ENCODE measurements around the gene RANBP17.
"Not testable (repeated sequence)": the region's sequence is repeated elsewhere in the genome, so short reads cannot be mapped to it uniquely, and the experiment has no call there.

The RANBP17 gene

GRCh38 chr5:170923910-170924620, 62.2 kb downstream of the RANBP17 start:
- Histone ChIP-seq H3K27me3 (no peaks in the 10 kb centered on the region), H4K20me1 (no peaks in the 10 kb centered on the region), H3K9ac (no peak overlapping the region), H3K4me3 (no peak overlapping the region), H3K27ac (no peak overlapping the region), H3K4me2 (peak overlapping the region in 1 of 11 experiments; percentile 28; a peak in 1 of 22 replicates), H3K4me1 (peaks cover 0 to 9% (median 0%) of the 10 kb centered on the region in 10 experiments; a peak in 5 of 20 replicates), H3K9me3 (replicated peaks in 1 of 11) (0 out of 22 replicates have a peak, but pooled peaks cover 0 to 5% (median 0%) of the 10 kb centered on the region in 11 experiments), H3K36me3 (no peaks in the 10 kb centered on the region)
- TF ChIP-seq Cebpa-rat (IDR thresholded peaks at IDR 0.05): peak in 3 of 11 experiments; percentile 10 to 62 (median 15); a peak in 4 of 22 replicates

- H3K27me3 ChIP-seq, H3K4me1 ChIP-seq, H3K36me3 ChIP-seq, H4K20me1 ChIP-seq, H3K27ac ChIP-seq, H3K4me2 ChIP-seq, H3K9ac ChIP-seq, H3K4me3 ChIP-seq: not testable (repeated sequence)
- peaks cover 0 to 21% (median 9%) of the 10 kb centered on the region in 11 experiments; a peak in 10 of 22 replicates for H3K9me3 ChIP-seq (replicated peaks in 1 of 11)
Observed at GRCh38 chr5:170935534-170936218, 73.9 kb downstream of the RANBP17 start.

- no peaks in the 10 kb centered on the region for H3K4me1 ChIP-seq
- no peak overlapping the region for H3K27ac ChIP-seq
- no peaks in the 10 kb centered on the region for H3K27me3 ChIP-seq
- no peak overlapping the region for H3K4me3 ChIP-seq
- H3K36me3 ChIP-seq: no peaks in the 10 kb centered on the region
- peaks cover 0 to 21% (median 9%) of the 10 kb centered on the region in 11 experiments; a peak in 10 of 22 replicates for H3K9me3 ChIP-seq (replicated peaks in 1 of 11)
- TF ChIP-seq Cebpa-rat (IDR thresholded peaks at IDR 0.05): no peak
- no peak overlapping the region for H3K9ac ChIP-seq
- H3K4me2 ChIP-seq: no peak overlapping the region
- H4K20me1 ChIP-seq: no peaks in the 10 kb centered on the region
Observed at GRCh38 chr5:170937072-170937471, 75.3 kb downstream of the RANBP17 start.

GRCh38 chr5:170937914-170938313, 76.1 kb downstream of the RANBP17 start:
- H3K4me3 ChIP-seq: no peak overlapping the region
- no peak overlapping the region for H3K27ac ChIP-seq
- H3K9ac ChIP-seq: no peak overlapping the region
- no peak overlapping the region for H3K4me2 ChIP-seq
- no peaks in the 10 kb centered on the region for H3K36me3 ChIP-seq
- no peaks in the 10 kb centered on the region for H4K20me1 ChIP-seq
- H3K4me1 ChIP-seq: no peaks in the 10 kb centered on the region
- no peaks in the 10 kb centered on the region for H3K27me3 ChIP-seq
- no peak for TF ChIP-seq Cebpa-rat (IDR thresholded peaks at IDR 0.05)
- peaks cover 0 to 21% (median 9%) of the 10 kb centered on the region in 11 experiments; a peak in 10 of 22 replicates for H3K9me3 ChIP-seq (replicated peaks in 1 of 11)

GRCh38 chr5:170939178-170939577, 77.4 kb downstream of the RANBP17 start:
- no peak overlapping the region for H3K4me2 ChIP-seq
- H3K4me3 ChIP-seq: no peak overlapping the region
- no peaks in the 10 kb centered on the region for H3K4me1 ChIP-seq
- no peak overlapping the region for H3K9ac ChIP-seq
- no peaks in the 10 kb centered on the region for H3K36me3 ChIP-seq
- no peaks in the 10 kb centered on the region for H3K27me3 ChIP-seq
- no peak overlapping the region for H3K27ac ChIP-seq
- TF ChIP-seq Cebpa-rat (IDR thresholded peaks at IDR 0.05): no peak
- H4K20me1 ChIP-seq: no peaks in the 10 kb centered on the region
- H3K9me3 ChIP-seq (replicated peaks in 1 of 11): peaks cover 0 to 21% (median 9%) of the 10 kb centered on the region in 11 experiments; a peak in 10 of 22 replicates

- TF ChIP-seq Cebpa-rat (IDR thresholded peaks at IDR 0.05): no peak
- Histone ChIP-seq H3K9me3 (replicated peaks in 1 of 11) (peaks cover 0 to 10% (median 6%) of the 10 kb centered on the region in 11 experiments; a peak in 9 of 22 replicates), H3K4me3 (no peak overlapping the region), H3K27me3 (no peaks in the 10 kb centered on the region), H3K27ac (no peak overlapping the region), H3K36me3 (no peaks in the 10 kb centered on the region), H4K20me1 (no peaks in the 10 kb centered on the region), H3K4me1 (no peaks in the 10 kb centered on the region), H3K9ac (no peak overlapping the region), H3K4me2 (no peak overlapping the region)
Observed at GRCh38 chr5:170941788-170942187, 80.0 kb downstream of the RANBP17 start.

GRCh38 chr5:170945275-170945674, 83.5 kb downstream of the RANBP17 start:
- H3K27ac ChIP-seq: no peak overlapping the region
- no peak for TF ChIP-seq Cebpa-rat (IDR thresholded peaks at IDR 0.05)

GRCh38 chr5:170960567-170960966, 98.7 kb downstream of the RANBP17 start:
- no peak overlapping the region for H3K4me3 ChIP-seq
- H3K4me1 ChIP-seq: peaks cover 0 to 6% (median 0%) of the 10 kb centered on the region in 10 experiments; a peak in 2 of 20 replicates
- H4K20me1 ChIP-seq: no peaks in the 10 kb centered on the region
- H3K27me3 ChIP-seq: no peaks in the 10 kb centered on the region
- H3K36me3 ChIP-seq: no peaks in the 10 kb centered on the region
- no peak overlapping the region for H3K4me2 ChIP-seq
- no peak overlapping the region for H3K27ac ChIP-seq
- no peak for TF ChIP-seq Cebpa-rat (IDR thresholded peaks at IDR 0.05)
- H3K9ac ChIP-seq: no peak overlapping the region
- H3K9me3 ChIP-seq (replicated peaks in 1 of 11): no peaks in the 10 kb centered on the region

More at GRCh38 chr5:170945275-170945674, 83.5 kb downstream of the RANBP17 start:
- no peak overlapping the region for H3K4me3 ChIP-seq
- no peak overlapping the region for H3K4me2 ChIP-seq
- no peaks in the 10 kb centered on the region for H4K20me1 ChIP-seq
- peaks cover 0 to 2% (median 0%) of the 10 kb centered on the region in 11 experiments; a peak in 6 of 22 replicates for H3K9me3 ChIP-seq (replicated peaks in 1 of 11)
- no peaks in the 10 kb centered on the region for H3K36me3 ChIP-seq
- H3K9ac ChIP-seq: no peak overlapping the region
- no peaks in the 10 kb centered on the region for H3K4me1 ChIP-seq
- H3K27me3 ChIP-seq: no peaks in the 10 kb centered on the region

GRCh38 chr5:170963521-170963920, 101.7 kb downstream of the RANBP17 start:
- Histone ChIP-seq H3K27me3 (no peaks in the 10 kb centered on the region), H3K27ac (no peak overlapping the region), H3K4me2 (no peak overlapping the region), H3K4me1 (peaks cover 0 to 6% (median 0%) of the 10 kb centered on the region in 10 experiments; a peak in 2 of 20 replicates), H3K9ac (no peak overlapping the region), H3K36me3 (no peaks in the 10 kb centered on the region), H4K20me1 (no peaks in the 10 kb centered on the region), H3K4me3 (no peak overlapping the region), H3K9me3 (replicated peaks in 1 of 11) (no peaks in the 10 kb centered on the region)
- no peak for TF ChIP-seq Cebpa-rat (IDR thresholded peaks at IDR 0.05)

Measured in BLaER1 treated with 17β-estradiol and CSF1 and Interleukin-3, amounts not matched to agents 10 nM and 100 nM (cell line).